ENCODE measurements around the gene PTDSS2. TPM values are rescaled to one million over a fixed set of nuclear protein-coding genes. Genes with fewer than 3 reads are reported as not detected.

PTDSS2 gene
- total and polyA plus RNA-seq, 5 donors = 30.2 to 33.3 (median 30.9) TPM

GRCh38 chr11:454043-454442, 4.0 kb downstream of the PTDSS2 start:
- DNase-seq (peak in 1 of 3 donors; percentile 1), ATAC-seq (no peak)
- Histone ChIP-seq H3K27ac (ENCODE audit: low read length) (no peak overlapping the region), H3K4me1 (ENCODE audit: control insufficient read depth, insufficient read depth, low read length) (no peaks in the 10 kb centered on the region), H3K4me3 (ENCODE audit: low read length) (no peak overlapping the region), H3K9me3 (ENCODE audit: control insufficient read depth, low read length) (no peaks in the 10 kb centered on the region), H3K27me3 (ENCODE audit: control insufficient read depth, insufficient read depth) (no peaks in the 10 kb centered on the region)
- intact Hi-C loops (cut with DNase I) = loop anchor here in 1 of 4 donors (5.0 kb wide), 1 partner anchor 48 kb away; no protein-coding TSS in a partner anchor
- 75% methylated on average over 9 of the region's 9 CpGs for WGBS

GRCh38 chr11:454801-455565, 4.9 kb downstream of the PTDSS2 start:
- Histone ChIP-seq H3K27ac (ENCODE audit: low read length) (peak overlapping the region; percentile 1), H3K4me1 (ENCODE audit: control insufficient read depth, insufficient read depth, low read length) (no peaks in the 10 kb centered on the region), H3K4me3 (ENCODE audit: low read length) (no peak overlapping the region), H3K9me3 (ENCODE audit: control insufficient read depth, low read length) (no peaks in the 10 kb centered on the region), H3K27me3 (ENCODE audit: control insufficient read depth, insufficient read depth) (no peaks in the 10 kb centered on the region)
- peak in 2 of 3 donors; percentile 18 to 42 for DNase-seq
- ATAC-seq = no peak
- 65% methylated on average over 14 of the region's 14 CpGs for WGBS
- intact Hi-C loops (cut with DNase I) = loop anchor here in 1 of 4 donors (5.0 kb wide), 1 partner anchor 47 kb away; no protein-coding TSS in a partner anchor

GRCh38 chr11:455566-456147, 5.6 kb downstream of the PTDSS2 start:
- peak; percentile 17 to 22 for ATAC-seq
- no peaks in the 10 kb centered on the region for H3K9me3 ChIP-seq (ENCODE audit: control insufficient read depth, low read length)
- H3K27ac ChIP-seq (ENCODE audit: low read length) = peak overlapping the region; percentile 1
- intact Hi-C loops (cut with DNase I) = no loop called here
- no peaks in the 10 kb centered on the region for H3K27me3 ChIP-seq (ENCODE audit: control insufficient read depth, insufficient read depth)
- DNase-seq = peak in 2 of 3 donors; percentile 63 to 69
- no peaks in the 10 kb centered on the region for H3K4me1 ChIP-seq (ENCODE audit: control insufficient read depth, insufficient read depth, low read length)
- H3K4me3 ChIP-seq (ENCODE audit: low read length) = no peak overlapping the region
- WGBS = 74% methylated on average over 23 of the region's 23 CpGs

GRCh38 chr11:456533-456932, 6.5 kb downstream of the PTDSS2 start:
- Histone ChIP-seq H3K9me3 (ENCODE audit: control insufficient read depth, low read length) (no peaks in the 10 kb centered on the region), H3K27ac (ENCODE audit: low read length) (no peak overlapping the region), H3K27me3 (ENCODE audit: control insufficient read depth, insufficient read depth) (no peaks in the 10 kb centered on the region), H3K4me1 (ENCODE audit: control insufficient read depth, insufficient read depth, low read length) (no peaks in the 10 kb centered on the region), H3K4me3 (ENCODE audit: low read length) (no peak overlapping the region)
- ATAC-seq (no peak), DNase-seq (peak in 1 of 3 donors; percentile 36)
- intact Hi-C loops (cut with DNase I) = no loop called here
- WGBS = 75% methylated on average over 7 of the region's 7 CpGs

GRCh38 chr11:457111-457760, 7.2 kb downstream of the PTDSS2 start:
- DNase-seq (peak in 2 of 3 donors; percentile 29 to 52), ATAC-seq (no peak)
- Histone ChIP-seq H3K4me1 (ENCODE audit: control insufficient read depth, insufficient read depth, low read length) (no peaks in the 10 kb centered on the region), H3K27me3 (ENCODE audit: control insufficient read depth, insufficient read depth) (no peaks in the 10 kb centered on the region), H3K4me3 (ENCODE audit: low read length) (no peak overlapping the region), H3K9me3 (ENCODE audit: control insufficient read depth, low read length) (no peaks in the 10 kb centered on the region), H3K27ac (ENCODE audit: low read length) (no peak overlapping the region)
- intact Hi-C loops (cut with DNase I) = no loop called here
- 67% methylated on average over 23 of the region's 23 CpGs for WGBS

- Histone ChIP-seq H3K4me1 (ENCODE audit: control insufficient read depth, insufficient read depth, low read length) (no peaks in the 10 kb centered on the region), H3K27ac (ENCODE audit: low read length) (peak overlapping the region; percentile 28), H3K27me3 (ENCODE audit: control insufficient read depth, insufficient read depth) (no peaks in the 10 kb centered on the region), H3K9me3 (ENCODE audit: control insufficient read depth, low read length) (no peaks in the 10 kb centered on the region), H3K4me3 (ENCODE audit: low read length) (no peak overlapping the region)
- ATAC-seq = peak in 1 of 2 donors; percentile 15
- 85% methylated on average over 24 of the region's 24 CpGs for WGBS
- intact Hi-C loops (cut with DNase I) = no loop called here
- DNase-seq = peak; percentile 29 to 68 (median 61)
Observed at GRCh38 chr11:459511-460220, 9.6 kb downstream of the PTDSS2 start.

- intact Hi-C loops (cut with DNase I) = no loop called here
- H3K9me3 ChIP-seq (ENCODE audit: control insufficient read depth, low read length) = no peaks in the 10 kb centered on the region
- 60% methylated on average over 41 of the region's 41 CpGs for WGBS
- H3K27ac ChIP-seq (ENCODE audit: low read length) = peak overlapping the region; percentile 81
- no peaks in the 10 kb centered on the region for H3K4me1 ChIP-seq (ENCODE audit: control insufficient read depth, insufficient read depth, low read length)
- no peaks in the 10 kb centered on the region for H3K27me3 ChIP-seq (ENCODE audit: control insufficient read depth, insufficient read depth)
- ATAC-seq = peak; percentile 73 to 76
- peak; percentile 71 to 86 (median 83) for DNase-seq
- no peak overlapping the region for H3K4me3 ChIP-seq (ENCODE audit: low read length)
Observed at GRCh38 chr11:460331-461199, 10.5 kb downstream of the PTDSS2 start.

- Histone ChIP-seq H3K4me3 (ENCODE audit: low read length) (no peak overlapping the region), H3K27ac (ENCODE audit: low read length) (no peak overlapping the region)
- WGBS = 81% methylated on average over 9 of the region's 9 CpGs
Observed at GRCh38 chr11:461626-462025, 11.5 kb downstream of the PTDSS2 start.

GRCh38 chr11:462107-462890, 12.2 kb downstream of the PTDSS2 start:
- Histone ChIP-seq H3K9me3 (ENCODE audit: control insufficient read depth, low read length) (no peaks in the 10 kb centered on the region), H3K4me1 (ENCODE audit: control insufficient read depth, insufficient read depth, low read length) (no peaks in the 10 kb centered on the region), H3K4me3 (ENCODE audit: low read length) (no peak overlapping the region), H3K27ac (ENCODE audit: low read length) (no peak overlapping the region), H3K27me3 (ENCODE audit: control insufficient read depth, insufficient read depth) (no peaks in the 10 kb centered on the region)
- 93% methylated on average over 16 of the region's 16 CpGs for WGBS
- intact Hi-C loops (cut with DNase I) = no loop called here
- no peak for ATAC-seq
- peak in 2 of 3 donors; percentile 36 to 52 for DNase-seq

More at GRCh38 chr11:461626-462025, 11.5 kb downstream of the PTDSS2 start:
- intact Hi-C loops (cut with DNase I) = no loop called here
- H3K4me1 ChIP-seq (ENCODE audit: control insufficient read depth, insufficient read depth, low read length) = no peaks in the 10 kb centered on the region
- H3K9me3 ChIP-seq (ENCODE audit: control insufficient read depth, low read length) = no peaks in the 10 kb centered on the region
- DNase-seq (peak in 2 of 3 donors; percentile 38 to 44), ATAC-seq (no peak)
- no peaks in the 10 kb centered on the region for H3K27me3 ChIP-seq (ENCODE audit: control insufficient read depth, insufficient read depth)

Data from right cardiac atrium (tissue), 5 donors.